GM12864 (cell line): ENCODE data around the gene ZDHHC4.

Experiments
- DNase-seq: peaks from one replicate; pipeline ENCODE4 v3.0.0-alpha.2; 2011; ENCODE audit warnings: low read depth
- H3K4me3 ChIP-seq: 2 replicates; pipeline ENCODE4 v1.5.1; 2011; ENCODE audit warnings: mild to moderate bottlenecking, low read depth, low read length, control low read depth
- CTCF ChIP-seq: IDR thresholded peaks from 2 replicates; pipeline ENCODE4 v1.5.1; 2011; ENCODE audit warnings: low read depth, mild to moderate bottlenecking, moderate library complexity, low read length, control low read depth, inconsistent platforms; ENCODE audit errors: missing control alignments

Gene ZDHHC4

GRCh38 chr7:6590645-6591110 lies 13.4 kb downstream of the ZDHHC4 start:
- TF ChIP-seq CTCF, result no peak
- H3K4me3 ChIP-seq, result peak overlapping the region; percentile 98
- no peak for DNase-seq

GRCh38 chr7:6600093-6600492 lies 22.8 kb downstream of the ZDHHC4 start:
- H3K4me3 ChIP-seq, result no peak overlapping the region
- DNase-seq, result no peak
- TF ChIP-seq CTCF, result no peak

- H3K4me3 ChIP-seq, result no peak overlapping the region
- TF ChIP-seq CTCF, result no peak
- no peak for DNase-seq
These were observed 27.2 kb downstream of the ZDHHC4 start for GRCh38 chr7:6604458-6604857.

GRCh38 chr7:6606866-6607583 lies 29.8 kb downstream of the ZDHHC4 start:
- no peak overlapping the region for H3K4me3 ChIP-seq
- DNase-seq, result no peak
- TF ChIP-seq CTCF, result no peak

GRCh38 chr7:6607651-6608051 lies 30.4 kb downstream of the ZDHHC4 start:
- no peak for DNase-seq
- TF ChIP-seq CTCF, result no peak
- no peak overlapping the region for H3K4me3 ChIP-seq

- no peak for DNase-seq
- no peak for TF ChIP-seq CTCF
- no peak overlapping the region for H3K4me3 ChIP-seq
These were observed 30.8 kb downstream of the ZDHHC4 start for GRCh38 chr7:6608081-6608480.

- TF ChIP-seq CTCF, result no peak
- H3K4me3 ChIP-seq, result no peak overlapping the region
- DNase-seq, result no peak
These were observed 31.5 kb downstream of the ZDHHC4 start for GRCh38 chr7:6608794-6609193.
